ENCODE results near the gene DNMT3L.
"Not testable (repeated sequence)": the region's sequence is repeated elsewhere in the genome, so short reads cannot be mapped to it uniquely, and the experiment has no call there.

DNMT3L gene

GRCh38 chr21:44249204-44250037, 12.3 kb downstream of the DNMT3L start:
- DNase-seq (ENCODE audit: low read depth) = not testable (repeated sequence)

- not testable (repeated sequence) for DNase-seq (ENCODE audit: low read depth)
These were observed 13.8 kb downstream of the DNMT3L start for GRCh38 chr21:44247904-44248303.

- not testable (repeated sequence) for DNase-seq (ENCODE audit: low read depth)
These were observed 17.7 kb downstream of the DNMT3L start for GRCh38 chr21:44243980-44244379.

- not testable (repeated sequence) for DNase-seq (ENCODE audit: low read depth)
These were observed 20.4 kb downstream of the DNMT3L start for GRCh38 chr21:44241281-44241680.

GRCh38 chr21:44240842-44241241, 20.9 kb downstream of the DNMT3L start, which contains the start of gene ICOSLG:
TSS of gene ICOSLG (minus strand) at chr21:44240943. CDS start at chr21:44240817, 126 bp downstream.
- DNase-seq (ENCODE audit: low read depth) = not testable (repeated sequence)

GRCh38 chr21:44240353-44240752, 21.3 kb downstream of the DNMT3L start:
- not testable (repeated sequence) for DNase-seq (ENCODE audit: low read depth)

- not testable (repeated sequence) for DNase-seq (ENCODE audit: low read depth)
These were observed 32.1 kb downstream of the DNMT3L start for GRCh38 chr21:44229561-44229960.

- DNase-seq (ENCODE audit: low read depth) = not testable (repeated sequence)
These were observed 33.6 kb downstream of the DNMT3L start for GRCh38 chr21:44228109-44228508.

- DNase-seq (ENCODE audit: low read depth) = not testable (repeated sequence)
These were observed 34.1 kb downstream of the DNMT3L start for GRCh38 chr21:44227614-44228013.

GRCh38 chr21:44225605-44226004, 36.1 kb downstream of the DNMT3L start:
- DNase-seq (ENCODE audit: low read depth) = not testable (repeated sequence)

- not testable (repeated sequence) for DNase-seq (ENCODE audit: low read depth)
These were observed 38.4 kb downstream of the DNMT3L start for GRCh38 chr21:44223334-44223733.

GRCh38 chr21:44220674-44221073, 41.0 kb downstream of the DNMT3L start:
- not testable (repeated sequence) for DNase-seq (ENCODE audit: low read depth)

GRCh38 chr21:44218461-44218860, 43.2 kb downstream of the DNMT3L start:
- DNase-seq (ENCODE audit: low read depth) = not testable (repeated sequence)

- DNase-seq (ENCODE audit: low read depth) = not testable (repeated sequence)
These were observed 49.7 kb downstream of the DNMT3L start for GRCh38 chr21:44211978-44212377.

GRCh38 chr21:44211574-44211973, 50.1 kb downstream of the DNMT3L start:
- not testable (repeated sequence) for DNase-seq (ENCODE audit: low read depth)

- not testable (repeated sequence) for DNase-seq (ENCODE audit: low read depth)
These were observed 53.6 kb downstream of the DNMT3L start for GRCh38 chr21:44207860-44208646.

GRCh38 chr21:44206698-44207676, 54.7 kb downstream of the DNMT3L start:
- DNase-seq (ENCODE audit: low read depth) = not testable (repeated sequence)

GRCh38 chr21:44206187-44206586, 55.5 kb downstream of the DNMT3L start:
- DNase-seq (ENCODE audit: low read depth) = not testable (repeated sequence)

- DNase-seq (ENCODE audit: low read depth) = not testable (repeated sequence)
These were observed 59.0 kb downstream of the DNMT3L start for GRCh38 chr21:44202590-44203299.

- DNase-seq (ENCODE audit: low read depth) = not testable (repeated sequence)
These were observed 61.7 kb downstream of the DNMT3L start for GRCh38 chr21:44199997-44200396.

- no peak for DNase-seq (ENCODE audit: low read depth)
These were observed 62.2 kb downstream of the DNMT3L start for GRCh38 chr21:44199448-44199847.
